Activated naive CD4-positive, alpha-beta T cell (primary cell): ENCODE measurements around the gene FSTL5.

Source experiments
- DNase-seq, 4 experiments: peaks; one replicate each; lab custom pipeline; 2025; lab: John Stamatoyannopoulos, UW

Gene FSTL5

GRCh38 chr4:161936625-161937550 lies 226.9 kb downstream of the FSTL5 start:
- no peak for DNase-seq

DNA sequence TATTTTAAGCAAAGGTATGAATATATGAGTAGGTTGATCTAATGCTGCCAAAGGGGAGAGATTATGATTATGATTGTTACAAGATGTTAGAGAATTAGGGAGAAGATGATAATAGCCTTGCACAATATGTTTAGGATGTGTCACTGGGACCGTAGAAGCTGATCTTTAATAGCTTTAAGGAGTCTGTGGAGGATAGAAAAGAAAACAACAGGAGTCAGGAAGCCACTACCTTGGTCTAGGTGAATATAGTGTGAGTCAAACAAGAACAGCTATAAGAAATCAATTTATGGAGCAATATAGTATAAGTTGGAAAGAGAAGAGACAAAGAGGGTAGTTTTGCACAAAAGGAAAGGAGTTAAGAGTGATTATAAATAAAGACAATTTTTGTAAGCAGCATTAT lies 232.7 kb downstream of the FSTL5 start:
- no peak for DNase-seq

GRCh38 chr4:161929956-161930355 lies 233.8 kb downstream of the FSTL5 start:
- DNase-seq = no peak

- no peak for DNase-seq
These were observed 237.6 kb downstream of the FSTL5 start for GRCh38 chr4:161926033-161926828.

GRCh38 chr4:161920304-161921052 lies 243.3 kb downstream of the FSTL5 start:
- DNase-seq = no peak

DNA sequence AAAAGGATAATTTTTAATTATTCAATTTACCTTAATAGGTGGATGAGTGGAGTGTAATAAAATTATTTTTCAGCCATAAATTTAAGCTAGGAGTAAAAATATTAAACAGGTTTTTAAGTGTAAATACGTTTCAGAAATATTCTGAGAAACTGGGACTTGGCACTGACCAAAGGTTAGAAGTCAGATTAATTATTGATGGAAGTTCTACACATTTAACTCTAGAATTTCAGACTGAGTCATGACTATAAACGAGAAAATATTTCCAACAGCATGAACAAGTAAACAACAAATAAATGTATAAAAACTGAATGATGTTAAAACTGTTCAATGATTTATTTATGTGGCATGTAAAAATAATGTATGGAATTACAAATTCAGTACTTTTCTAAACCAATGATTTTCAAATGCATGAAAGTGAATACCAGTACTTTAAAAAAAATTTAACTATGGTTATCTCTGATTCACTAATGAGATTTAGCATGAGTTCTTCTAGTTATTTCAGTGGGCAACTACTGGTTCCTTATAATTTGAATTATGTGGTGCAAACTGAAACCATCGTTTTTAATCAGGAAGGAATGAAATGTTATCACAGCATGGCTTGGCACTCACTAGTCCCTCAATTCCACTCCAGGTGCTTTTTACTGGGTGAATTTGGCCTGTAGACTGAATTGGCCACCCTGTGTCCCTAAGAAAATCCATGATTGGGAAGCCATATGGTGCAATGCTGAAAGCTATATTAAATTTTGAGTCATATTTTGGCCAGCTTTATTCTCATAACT lies 244.2 kb downstream of the FSTL5 start:
- DNase-seq = no peak

- DNase-seq = no peak
These were observed 247.8 kb downstream of the FSTL5 start for GRCh38 chr4:161916035-161916434.

GRCh38 chr4:161907590-161907955 lies 256.2 kb downstream of the FSTL5 start:
- no peak for DNase-seq

- no peak for DNase-seq
These were observed 256.8 kb downstream of the FSTL5 start for GRCh38 chr4:161906836-161907589.

- DNase-seq = no peak
These were observed 263.7 kb downstream of the FSTL5 start for GRCh38 chr4:161900110-161900509.

DNA sequence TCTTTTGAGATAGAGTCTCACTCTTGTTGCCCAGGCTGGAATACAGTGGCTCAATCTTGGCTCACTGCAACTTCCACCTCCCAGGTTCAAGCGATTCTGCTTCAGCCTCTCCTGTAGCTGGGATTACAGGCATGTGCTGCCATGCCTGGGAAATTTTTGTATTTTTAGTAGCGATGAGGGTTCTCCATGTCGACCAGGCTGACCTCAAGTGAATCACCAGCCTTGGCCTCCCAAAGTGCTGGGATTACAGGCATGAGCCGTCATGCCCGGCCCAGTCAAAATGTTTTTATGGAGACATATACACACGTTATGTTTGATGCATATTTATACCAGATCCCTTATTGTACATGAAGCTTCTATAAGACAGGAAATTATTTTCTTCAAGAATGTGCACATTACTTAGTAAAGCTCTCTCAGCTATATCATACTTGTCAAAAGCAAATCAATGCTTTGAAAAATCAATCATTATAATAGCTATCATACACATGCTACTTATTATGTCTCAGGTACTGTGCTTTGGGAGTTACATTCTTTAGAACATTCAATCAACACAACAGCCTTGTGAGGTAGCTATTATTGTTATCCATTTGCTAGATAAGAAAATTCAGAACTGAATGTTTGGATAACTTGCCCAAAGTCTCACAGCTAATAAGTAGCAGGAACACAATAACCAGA lies 269.2 kb downstream of the FSTL5 start:
- no peak for DNase-seq

GRCh38 chr4:161894014-161894413 lies 269.8 kb downstream of the FSTL5 start:
- no peak for DNase-seq

- no peak for DNase-seq
These were observed 270.2 kb downstream of the FSTL5 start for GRCh38 chr4:161893566-161893965.

DNA sequence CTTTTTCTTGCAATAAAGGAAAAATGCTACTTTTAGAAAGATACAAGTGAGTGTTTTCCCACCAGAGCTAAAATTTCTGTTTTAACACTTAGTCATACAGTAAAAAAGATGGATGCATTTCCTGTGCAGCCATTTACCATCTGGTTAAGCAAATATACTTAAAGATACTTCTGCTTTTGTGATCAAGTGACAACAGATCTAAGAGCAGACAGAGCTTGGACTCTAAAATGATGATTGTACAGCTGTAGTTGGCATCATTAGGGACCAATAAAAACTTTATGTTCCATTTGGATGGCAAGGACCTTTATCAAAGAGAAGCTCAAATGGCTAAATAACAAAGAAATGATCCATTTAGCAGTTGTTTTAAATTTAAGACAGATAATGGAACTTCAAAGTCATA lies 270.8 kb downstream of the FSTL5 start:
- no peak for DNase-seq

DNA sequence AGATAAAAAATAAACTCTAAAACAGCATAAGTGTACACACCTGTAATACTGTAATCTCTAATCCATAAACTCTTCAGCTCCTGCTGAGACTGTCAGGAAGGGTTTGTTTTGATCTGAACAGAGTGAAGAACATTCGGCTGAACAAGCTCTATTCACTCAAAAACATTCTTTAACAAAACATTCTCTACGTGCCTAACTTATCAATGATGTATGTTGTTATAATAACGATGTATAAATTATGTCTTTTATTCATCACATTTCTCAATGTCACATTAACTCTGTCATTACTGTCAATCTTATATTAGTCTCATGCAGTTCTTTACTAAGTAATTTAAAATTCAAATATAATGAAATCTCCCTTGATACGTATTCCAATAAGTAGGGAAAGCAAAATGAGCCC lies 280.6 kb downstream of the FSTL5 start:
- no peak for DNase-seq

- no peak for DNase-seq
These were observed 282.4 kb downstream of the FSTL5 start for GRCh38 chr4:161881370-161881769.

DNA sequence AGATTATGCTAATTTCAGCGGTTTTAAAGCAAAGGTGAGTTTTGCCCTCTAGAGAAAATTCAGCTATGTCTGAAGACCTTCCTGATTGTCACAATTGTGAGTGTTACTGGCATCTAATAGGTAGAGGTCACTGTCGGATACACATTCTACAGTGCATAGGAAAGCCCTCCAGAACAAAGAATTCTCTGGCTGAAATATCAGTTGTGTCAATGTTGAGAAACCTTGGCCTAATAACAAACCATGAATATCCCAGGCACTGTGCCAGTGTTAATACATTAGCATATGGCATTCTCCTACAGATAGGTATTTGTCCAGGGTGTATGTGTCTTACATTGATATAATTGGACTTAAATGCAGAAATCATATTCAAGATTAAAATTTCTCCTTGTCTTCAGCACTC lies 294.3 kb downstream of the FSTL5 start:
- DNase-seq = no peak

GRCh38 chr4:161856711-161857326 lies 307.0 kb downstream of the FSTL5 start:
- DNase-seq = no peak

- no peak for DNase-seq
These were observed 313.2 kb downstream of the FSTL5 start for GRCh38 chr4:161850631-161851030.

DNA sequence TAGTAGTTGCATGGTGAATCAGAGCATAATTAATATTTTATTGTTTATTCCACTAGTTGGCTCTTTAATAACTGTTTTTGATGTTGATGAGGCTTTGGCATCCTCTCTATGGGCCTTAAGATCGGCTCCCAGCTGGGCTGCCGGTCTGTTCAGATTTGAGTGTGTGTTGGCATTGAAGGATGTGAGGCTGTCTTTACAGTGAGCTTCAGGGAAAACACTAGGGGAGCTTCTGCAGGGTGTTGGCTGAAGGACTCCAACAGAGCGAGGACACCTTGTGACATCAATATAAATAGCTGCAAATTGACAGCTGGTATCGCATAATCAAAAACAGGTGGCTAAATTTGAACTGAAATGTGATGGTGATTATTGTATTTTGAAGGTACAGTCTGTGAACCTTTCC lies 322.0 kb downstream of the FSTL5 start:
- no peak for DNase-seq
